Right kidney (tissue), 9 donors: ENCODE measurements around the gene TPD52L1.
"Not testable (repeated sequence)": the region's sequence is repeated elsewhere in the genome, so short reads cannot be mapped to it uniquely, and the experiment has no call there.

Source experiments
- DNase-seq: peaks from one replicate; pipeline ENCODE4 v3.0.0-alpha.2; 2016
- long read RNA-seq, 8 donors: transcript quantifications; one replicate each; lab custom pipeline, GENCODE V29; 2026

Gene TPD52L1, protein sequence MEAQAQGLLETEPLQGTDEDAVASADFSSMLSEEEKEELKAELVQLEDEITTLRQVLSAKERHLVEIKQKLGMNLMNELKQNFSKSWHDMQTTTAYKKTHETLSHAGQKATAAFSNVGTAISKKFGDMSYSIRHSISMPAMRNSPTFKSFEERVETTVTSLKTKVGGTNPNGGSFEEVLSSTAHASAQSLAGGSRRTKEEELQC
- long read RNA-seq, donor 1, transcript TPD52L1-216 (1 exons, 2,486 nt), result major isoform, 17 of 267 reads
- long read RNA-seq, donor 1, transcript TPD52L1-213 (7 exons, 2,356 nt), result minor isoform, 13 of 267 reads
- long read RNA-seq, donor 1, transcript TPD52L1-202 (5 exons, 2,147 nt), result minor isoform, 12 of 267 reads
- long read RNA-seq, donor 1, transcript TPD52L1-206 (4 exons, 915 nt), result minor isoform, 6 of 267 reads
- long read RNA-seq, donor 1, partial matches to known transcripts, result 78 of 267 reads
- long read RNA-seq, donor 1, other reads (novel, unspliced or antisense), result 130 of 267 reads
- long read RNA-seq, donor 2, transcript TPD52L1-206 (4 exons, 915 nt), result major isoform, 12 of 41 reads
- long read RNA-seq, donor 2, transcript TPD52L1-202 (5 exons, 2,147 nt), result minor isoform, 8 of 41 reads
- long read RNA-seq, donor 2, transcript TPD52L1-216 (1 exons, 2,486 nt), result minor isoform, 8 of 41 reads
- long read RNA-seq, donor 2, partial matches to known transcripts, result 6 of 41 reads
- long read RNA-seq, donor 2, other reads (novel, unspliced or antisense), result 0 of 41 reads
- long read RNA-seq, donor 3, transcript TPD52L1-202 (5 exons, 2,147 nt), result major isoform, 7 of 21 reads
- long read RNA-seq, donor 3, transcript TPD52L1-216 (1 exons, 2,486 nt), result major isoform, 7 of 21 reads
- long read RNA-seq, donor 3, partial matches to known transcripts, result 0 of 21 reads
- long read RNA-seq, donor 3, other reads (novel, unspliced or antisense), result 0 of 21 reads
- long read RNA-seq, donor 4, transcript TPD52L1-213 (7 exons, 2,356 nt), result minor isoform, 6 of 40 reads
- long read RNA-seq, donor 4, transcript TPD52L1-202 (5 exons, 2,147 nt), result minor isoform, 7 of 40 reads
- long read RNA-seq, donor 4, transcript TPD52L1-216 (1 exons, 2,486 nt), result major isoform, 9 of 40 reads
- long read RNA-seq, donor 4, transcript TPD52L1-203 (6 exons, 1,308 nt), result minor isoform, 5 of 40 reads
- long read RNA-seq, donor 4, partial matches to known transcripts, result 7 of 40 reads
- long read RNA-seq, donor 4, other reads (novel, unspliced or antisense), result 0 of 40 reads
- long read RNA-seq, donor 5, transcript TPD52L1-216 (1 exons, 2,486 nt), result major isoform, 12 of 56 reads
- long read RNA-seq, donor 5, transcript TPD52L1-202 (5 exons, 2,147 nt), result minor isoform, 11 of 56 reads
- long read RNA-seq, donor 5, transcript TPD52L1-206 (4 exons, 915 nt), result minor isoform, 10 of 56 reads
- long read RNA-seq, donor 5, partial matches to known transcripts, result 6 of 56 reads
- long read RNA-seq, donor 5, other reads (novel, unspliced or antisense), result 5 of 56 reads
- long read RNA-seq, donor 6, transcript TPD52L1-216 (1 exons, 2,486 nt), result major isoform, 20 of 64 reads
- long read RNA-seq, donor 6, transcript TPD52L1-213 (7 exons, 2,356 nt), result minor isoform, 11 of 64 reads
- long read RNA-seq, donor 6, transcript TPD52L1-202 (5 exons, 2,147 nt), result minor isoform, 11 of 64 reads
- long read RNA-seq, donor 6, transcript TPD52L1-203 (6 exons, 1,308 nt), result minor isoform, 6 of 64 reads
- long read RNA-seq, donor 6, partial matches to known transcripts, result 0 of 64 reads
- long read RNA-seq, donor 6, other reads (novel, unspliced or antisense), result 7 of 64 reads
- long read RNA-seq, donor 7, transcript TPD52L1-202 (5 exons, 2,147 nt), result minor isoform, 14 of 81 reads
- long read RNA-seq, donor 7, transcript TPD52L1-216 (1 exons, 2,486 nt), result major isoform, 20 of 81 reads
- long read RNA-seq, donor 7, transcript TPD52L1-206 (4 exons, 915 nt), result minor isoform, 13 of 81 reads
- long read RNA-seq, donor 7, transcript TPD52L1-213 (7 exons, 2,356 nt), result minor isoform, 8 of 81 reads
- long read RNA-seq, donor 7, partial matches to known transcripts, result 18 of 81 reads
- long read RNA-seq, donor 7, other reads (novel, unspliced or antisense), result 5 of 81 reads
- long read RNA-seq, donor 8, transcript TPD52L1-213 (7 exons, 2,356 nt), result major isoform, 12 of 42 reads
- long read RNA-seq, donor 8, transcript TPD52L1-203 (6 exons, 1,308 nt), result minor isoform, 5 of 42 reads
- long read RNA-seq, donor 8, transcript TPD52L1-216 (1 exons, 2,486 nt), result minor isoform, 8 of 42 reads
- long read RNA-seq, donor 8, transcript TPD52L1-202 (5 exons, 2,147 nt), result minor isoform, 8 of 42 reads
- long read RNA-seq, donor 8, partial matches to known transcripts, result 0 of 42 reads
- long read RNA-seq, donor 8, other reads (novel, unspliced or antisense), result 0 of 42 reads

DNA sequence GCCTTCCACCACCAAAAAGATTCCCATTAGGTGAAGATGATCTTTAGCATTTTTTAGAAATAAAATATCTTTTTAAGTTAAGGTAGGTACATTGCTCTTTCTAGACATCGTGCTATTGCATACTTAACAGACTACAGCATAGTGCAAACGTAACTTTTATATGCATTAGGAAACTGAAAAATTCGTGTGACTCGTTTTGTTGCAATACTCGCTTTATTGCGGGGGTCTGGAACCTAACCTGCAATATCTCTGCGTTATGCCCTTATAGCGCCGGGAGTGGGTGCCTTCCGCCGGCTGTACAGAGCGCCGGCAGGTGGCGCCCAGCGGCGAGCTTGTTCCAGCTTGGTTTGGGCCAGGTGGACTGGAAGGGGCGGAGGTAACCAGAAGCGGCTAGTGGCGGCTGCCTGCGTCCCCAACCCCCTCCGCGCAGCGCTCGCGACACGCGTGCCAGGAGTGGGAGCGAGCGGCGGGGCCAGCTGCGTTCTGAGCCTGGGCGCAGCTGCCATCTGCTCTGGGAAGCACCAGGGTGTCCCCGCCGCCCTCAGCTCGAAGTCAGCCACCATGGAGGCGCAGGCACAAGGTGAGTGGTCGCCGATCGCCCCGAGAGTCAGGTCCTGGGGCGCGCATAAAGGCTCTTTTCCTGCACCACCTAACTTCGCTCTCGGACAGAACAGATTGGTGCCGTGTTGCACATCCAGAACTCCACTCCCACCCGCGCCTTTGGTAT is at the start of gene TPD52L1:
Gene TPD52L1, plus strand, starts transcription at position 383 of the 727 bp plus-strand sequence. Its CDS starts 179 bp downstream, at position 562.
- DNase-seq, result peak; percentile 86

DNA sequence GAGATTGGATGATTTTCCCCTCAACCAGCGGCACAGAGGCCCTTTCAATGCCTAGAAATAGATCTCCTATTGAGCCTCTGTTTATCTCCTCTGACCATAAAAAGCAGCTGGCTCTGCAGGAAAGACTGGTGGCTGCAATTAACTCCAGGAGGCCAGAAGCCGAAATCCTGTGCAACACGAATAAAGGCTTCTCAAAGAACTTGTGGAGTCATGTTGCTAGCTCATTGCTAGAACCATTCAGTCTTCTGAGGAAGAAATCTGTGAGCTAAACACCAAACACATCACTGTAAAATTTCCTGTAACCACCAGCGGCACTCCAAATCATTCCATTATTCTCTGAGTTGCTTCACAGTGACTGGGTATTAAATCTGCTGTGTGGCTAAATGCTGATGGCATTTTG is 49.1 kb upstream of the TPD52L1 start:
- DNase-seq, result no peak

DNA sequence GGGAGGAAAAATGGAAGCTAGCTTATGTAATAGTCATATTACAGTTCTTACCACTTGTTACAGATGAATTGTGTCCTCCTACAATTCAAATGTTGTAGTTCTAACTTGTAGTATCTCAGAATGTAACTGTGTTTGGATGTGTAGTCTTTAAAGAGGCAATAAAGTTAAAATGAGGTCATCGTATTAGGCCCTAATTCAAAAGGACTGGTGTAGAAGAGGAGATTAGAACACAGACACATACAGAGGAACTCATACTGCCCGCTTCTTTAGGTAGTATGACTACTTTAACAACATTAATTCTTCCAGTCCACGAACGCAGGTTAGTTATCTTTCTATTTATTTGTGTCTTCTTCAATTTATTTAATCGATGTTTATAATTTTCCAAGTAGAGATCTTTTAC is 46.5 kb upstream of the TPD52L1 start:
- no peak for DNase-seq

DNA sequence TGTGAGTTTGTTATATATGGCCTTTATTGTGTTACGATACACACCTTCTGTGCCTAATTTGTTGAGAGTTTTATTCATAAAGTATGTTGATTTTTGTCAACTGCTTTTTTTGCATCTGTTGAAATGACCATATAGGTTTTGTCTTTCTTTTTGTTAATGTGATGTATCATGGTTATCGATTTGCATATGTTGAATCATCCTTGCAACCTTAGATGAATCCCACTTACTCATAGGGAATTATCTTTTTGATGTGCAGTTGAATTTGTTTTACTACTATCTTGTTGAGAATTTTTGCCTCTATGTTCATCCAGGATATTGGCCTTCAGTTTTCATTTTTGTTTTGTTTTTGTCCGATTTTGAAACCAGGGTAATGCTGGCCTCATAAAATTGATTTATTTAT is 45.7 kb upstream of the TPD52L1 start:
- no peak for DNase-seq

DNA sequence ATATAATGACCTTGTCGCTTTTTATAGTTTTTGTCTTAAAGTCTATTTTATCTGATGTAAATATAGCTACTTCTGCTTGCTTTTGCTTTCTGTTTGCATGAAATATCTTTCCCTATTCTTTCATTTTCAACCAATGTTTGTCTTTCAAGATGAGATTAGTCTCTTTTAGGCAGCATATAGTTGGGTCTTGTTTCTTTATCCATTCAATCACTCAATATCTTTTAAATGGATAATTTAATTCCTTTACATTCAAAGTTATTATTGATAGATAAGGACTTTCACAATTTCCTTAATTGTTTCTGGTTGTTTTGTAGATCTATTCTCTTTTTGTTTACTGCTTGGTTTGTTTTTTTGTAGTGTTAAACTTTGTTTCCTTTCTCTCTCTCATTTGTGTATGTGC is 43.5 kb upstream of the TPD52L1 start:
- no peak for DNase-seq

DNA sequence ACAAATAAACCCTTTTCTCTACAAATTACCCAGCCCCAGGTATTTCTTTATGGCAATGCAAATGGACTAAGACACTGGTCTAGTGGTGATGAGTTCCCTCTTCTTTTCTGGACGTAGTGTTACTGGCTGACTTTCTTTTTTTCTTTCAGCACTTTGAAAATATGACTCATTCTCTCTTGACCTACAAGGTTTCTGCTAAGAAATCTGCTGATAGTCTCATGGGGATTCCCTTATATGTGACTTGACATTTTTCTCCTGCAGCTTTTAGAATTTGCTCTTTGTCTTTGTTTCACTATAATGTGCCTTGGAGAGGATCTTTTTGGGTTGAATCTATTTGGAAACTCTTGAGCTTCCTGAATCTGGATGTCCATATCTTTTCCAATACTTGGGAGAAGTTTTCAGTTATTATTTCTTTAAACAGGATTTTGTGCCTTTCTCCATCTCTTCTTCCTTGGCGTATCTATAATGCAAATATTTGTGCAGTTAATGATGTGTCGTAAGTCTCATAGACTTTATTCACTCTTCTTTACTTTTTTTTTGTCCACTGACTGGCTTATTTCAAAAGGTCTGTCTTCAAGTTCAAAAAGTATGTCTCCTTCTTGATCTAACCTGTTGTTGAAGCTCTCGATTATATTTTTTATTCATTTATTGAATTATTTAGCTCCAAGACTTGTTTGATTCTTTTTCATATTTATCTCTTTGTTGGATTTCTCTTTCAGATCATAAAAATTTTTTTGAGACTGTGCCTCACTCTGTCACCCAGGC is 42.2 kb upstream of the TPD52L1 start:
- no peak for DNase-seq

DNA sequence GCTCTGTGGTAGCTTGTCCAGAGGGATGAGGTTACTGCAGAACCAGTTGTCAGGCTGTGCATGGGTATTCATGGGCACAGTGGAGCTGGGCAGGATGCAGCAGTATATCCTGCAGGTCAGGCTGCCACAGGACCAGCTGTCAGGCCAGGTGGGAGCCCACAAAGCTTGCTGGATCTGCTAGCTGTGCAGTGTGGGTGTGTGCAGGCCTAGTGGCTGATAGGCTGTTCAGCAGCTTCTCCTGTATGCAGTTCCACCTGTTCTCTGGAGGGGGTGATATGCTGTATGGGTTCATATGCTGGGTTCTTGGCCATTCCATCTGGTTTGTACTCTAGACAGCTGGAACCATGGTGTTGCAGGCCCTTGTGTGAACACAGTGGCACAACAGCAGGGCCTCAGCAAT is 40.6 kb upstream of the TPD52L1 start:
- DNase-seq, result no peak

DNA sequence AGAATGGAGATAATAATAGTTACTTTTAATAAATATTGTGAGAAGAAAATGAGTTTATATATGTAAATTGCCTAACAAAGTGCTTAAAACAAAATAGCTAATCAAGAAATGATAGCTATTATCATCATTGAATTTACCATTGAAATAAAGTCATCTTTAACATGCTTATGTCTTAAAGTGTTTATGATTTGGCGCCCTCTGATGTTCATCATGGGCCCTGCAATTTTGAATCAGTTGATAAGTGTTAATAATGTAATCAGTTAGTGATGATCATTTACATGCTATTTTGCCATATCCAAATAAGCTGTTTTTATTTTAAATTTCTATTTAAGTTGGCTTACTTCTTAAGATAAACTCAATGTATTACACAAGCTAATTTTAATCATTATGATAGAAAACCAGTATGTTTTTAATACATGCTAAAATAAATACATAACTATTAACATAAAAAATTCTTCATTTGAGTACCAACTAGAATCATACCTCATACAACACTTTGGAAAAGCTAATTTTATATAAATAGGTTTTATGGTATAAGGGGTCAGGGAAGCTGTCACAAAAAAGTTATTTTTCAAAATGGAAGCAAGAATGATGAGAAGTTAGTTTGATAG is 39.2 kb upstream of the TPD52L1 start:
- DNase-seq, result no peak

DNA sequence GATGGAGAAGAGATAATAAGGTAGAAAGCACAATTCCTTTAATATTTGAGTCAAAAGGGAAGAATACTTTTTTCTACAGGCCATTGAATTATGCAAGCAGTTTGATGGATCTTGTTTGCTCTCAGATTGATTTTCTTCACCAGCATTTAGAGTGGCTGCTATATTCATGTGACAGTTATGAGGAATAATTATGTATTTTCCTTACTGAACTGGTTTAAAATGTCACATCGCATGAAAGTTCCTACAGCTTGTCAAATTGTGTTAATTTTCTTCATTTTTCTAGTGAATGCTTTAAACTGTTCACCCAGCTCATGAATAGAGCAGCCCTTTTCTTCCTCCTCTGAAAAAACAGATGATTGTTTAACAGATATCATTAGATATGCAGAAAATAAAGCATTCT is 37.4 kb upstream of the TPD52L1 start:
- DNase-seq, result no peak

DNA sequence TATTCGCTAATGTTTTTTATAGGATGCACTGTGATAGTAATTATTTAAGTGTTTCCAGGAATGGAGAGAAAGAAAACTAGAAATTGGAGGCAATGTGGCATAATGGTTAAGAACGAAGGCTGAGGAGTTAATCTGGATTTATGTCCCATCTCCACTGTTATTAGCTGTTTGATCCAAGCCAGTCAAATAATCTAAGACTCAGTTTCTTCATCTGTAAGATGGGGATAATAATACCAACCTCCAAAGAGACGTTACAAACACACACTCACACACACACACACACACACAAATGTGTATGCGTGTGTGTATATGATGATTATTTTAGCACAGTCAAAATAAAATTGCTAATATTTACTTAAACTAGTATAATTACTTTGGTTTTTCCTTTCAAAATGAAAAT is 36.9 kb upstream of the TPD52L1 start:
- DNase-seq, result no peak

DNA sequence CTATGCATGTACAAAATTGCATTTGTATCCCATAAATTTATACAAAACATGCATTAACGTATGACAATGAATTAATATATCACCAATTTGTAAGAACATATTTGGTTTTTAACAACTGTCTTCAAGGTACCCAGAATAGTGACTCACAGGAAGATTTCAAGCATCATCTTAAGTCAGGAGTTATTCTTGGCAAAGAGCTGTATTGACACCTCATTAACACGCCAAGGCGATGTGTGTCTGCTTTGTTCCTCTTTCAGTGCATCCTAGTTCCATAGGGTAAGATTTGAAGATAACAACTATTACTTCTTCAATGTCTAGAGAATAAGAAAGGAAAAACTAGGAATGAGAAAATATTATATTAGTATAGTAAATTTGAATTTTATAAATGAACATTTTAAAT is 35.8 kb upstream of the TPD52L1 start:
- DNase-seq, result no peak

DNA sequence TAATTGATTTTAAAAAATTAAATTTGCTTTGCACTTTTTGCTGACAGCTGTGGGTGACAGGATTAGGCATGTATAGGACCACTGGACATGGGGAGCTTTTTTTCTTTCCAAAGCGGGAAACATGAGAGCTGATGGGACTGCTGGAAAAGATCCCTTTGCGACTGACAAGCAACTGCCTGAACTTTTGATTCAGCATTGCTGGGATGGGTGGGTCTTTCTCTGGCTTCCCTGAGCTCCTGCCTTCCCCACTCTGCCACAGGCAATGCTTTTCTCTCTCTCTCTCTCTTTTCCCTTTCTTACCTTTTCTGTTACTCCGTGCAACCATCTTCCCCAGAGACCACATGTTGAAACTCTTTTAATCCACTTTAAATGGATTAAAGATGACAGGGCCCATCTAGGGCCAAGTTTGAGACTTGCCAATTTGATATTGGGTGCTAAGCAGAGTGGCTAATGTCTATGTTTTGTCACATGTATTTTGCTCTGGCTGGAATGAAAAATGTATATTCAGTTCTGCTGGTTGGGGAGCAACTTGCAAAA is 33.5 kb upstream of the TPD52L1 start:
- no peak for DNase-seq

DNA sequence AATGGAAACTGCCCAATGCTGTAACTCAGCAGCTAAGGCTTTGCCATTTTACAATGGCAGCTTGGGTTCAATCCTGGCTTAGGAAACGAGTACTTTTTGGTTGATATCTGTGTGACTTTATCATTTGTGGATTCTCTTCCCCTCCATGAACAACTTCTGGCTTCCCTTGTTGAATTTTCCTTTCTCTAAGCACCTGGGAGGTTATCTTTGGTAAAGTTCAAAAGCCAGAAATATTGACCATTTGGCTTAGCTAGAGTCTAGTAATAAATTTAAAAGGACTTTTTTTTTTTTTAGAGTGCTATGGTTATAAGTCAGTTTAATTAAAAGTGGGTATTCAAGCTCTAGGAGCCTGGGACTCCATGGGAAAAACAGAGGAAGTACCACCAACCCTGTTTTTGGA is 31.7 kb upstream of the TPD52L1 start:
- no peak for DNase-seq

DNA sequence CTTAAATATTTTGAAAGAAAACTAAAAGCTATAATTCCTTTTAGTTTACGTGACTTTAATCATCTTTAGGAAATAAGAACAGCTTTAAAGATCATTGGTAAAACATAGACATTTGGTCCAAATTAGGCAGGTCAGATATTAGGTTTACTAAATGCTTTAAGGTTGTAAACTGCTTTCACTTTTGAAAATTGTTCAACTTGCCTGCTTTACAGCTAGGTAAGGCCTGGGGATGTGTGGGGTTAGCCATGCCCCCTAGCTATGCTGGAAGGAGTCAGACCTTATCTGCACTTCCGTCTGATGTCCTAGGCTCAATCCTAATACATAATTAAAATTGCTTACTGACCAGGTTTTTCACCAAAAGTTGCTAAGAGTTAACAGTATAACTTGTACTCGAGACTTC is 30.5 kb upstream of the TPD52L1 start:
- DNase-seq, result no peak

DNA sequence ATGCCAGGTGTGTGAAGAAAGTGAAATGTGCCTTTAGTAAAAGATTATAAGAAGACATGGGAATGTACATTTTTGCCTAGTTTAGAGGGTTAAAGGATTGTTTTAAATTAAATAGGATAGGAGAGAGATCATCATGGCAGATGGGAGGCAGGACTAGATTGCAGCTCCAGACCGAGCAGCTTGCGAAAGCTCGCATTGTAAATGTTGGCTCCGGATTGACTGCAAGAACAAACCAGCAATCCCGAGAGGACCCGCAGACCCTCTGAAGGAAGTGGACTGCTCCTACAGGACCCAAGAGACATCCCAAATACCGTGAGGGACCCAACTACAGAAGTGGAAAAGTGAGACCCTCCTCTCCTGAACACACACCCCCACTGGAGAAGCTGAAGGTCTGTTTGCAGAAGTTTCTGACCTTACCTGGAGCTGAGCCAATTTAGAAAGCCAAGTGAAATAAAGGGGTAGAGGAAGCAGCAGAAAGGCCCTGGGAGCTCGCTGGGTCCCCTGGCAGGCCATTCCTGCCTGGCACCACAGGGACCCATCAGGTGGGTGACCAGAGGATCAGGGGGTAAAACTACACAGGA is 30.0 kb upstream of the TPD52L1 start:
- no peak for DNase-seq

DNA sequence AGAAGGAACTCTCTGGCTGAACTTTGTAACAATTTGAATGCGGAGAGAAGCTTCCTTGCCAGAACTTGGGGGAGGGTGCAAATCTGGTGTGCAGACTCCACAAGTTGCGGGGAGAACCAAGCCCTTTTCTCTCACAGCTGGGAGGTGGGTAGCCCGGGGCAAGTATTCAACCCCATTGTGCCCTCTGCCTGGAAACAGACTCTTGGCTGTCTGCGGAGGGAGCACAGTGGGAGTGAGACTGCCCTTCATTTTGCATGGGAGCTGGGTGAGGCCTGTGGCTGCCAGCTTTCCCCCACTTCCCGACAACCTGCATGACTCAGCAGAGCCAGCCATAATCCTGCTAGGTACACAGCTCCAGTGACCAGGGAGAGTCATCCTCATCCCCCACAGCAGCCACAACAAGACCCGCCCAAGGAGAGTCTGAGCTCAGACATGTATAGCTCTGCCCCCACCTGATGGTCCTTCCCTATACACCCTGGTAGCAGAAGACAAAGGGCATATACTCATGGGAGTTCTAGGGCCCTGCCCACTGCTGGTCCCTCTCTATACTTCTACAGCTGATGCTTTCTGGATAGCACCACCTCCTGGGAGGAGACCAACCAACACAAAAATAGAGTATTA is 29.4 kb upstream of the TPD52L1 start:
- no peak for DNase-seq

DNA sequence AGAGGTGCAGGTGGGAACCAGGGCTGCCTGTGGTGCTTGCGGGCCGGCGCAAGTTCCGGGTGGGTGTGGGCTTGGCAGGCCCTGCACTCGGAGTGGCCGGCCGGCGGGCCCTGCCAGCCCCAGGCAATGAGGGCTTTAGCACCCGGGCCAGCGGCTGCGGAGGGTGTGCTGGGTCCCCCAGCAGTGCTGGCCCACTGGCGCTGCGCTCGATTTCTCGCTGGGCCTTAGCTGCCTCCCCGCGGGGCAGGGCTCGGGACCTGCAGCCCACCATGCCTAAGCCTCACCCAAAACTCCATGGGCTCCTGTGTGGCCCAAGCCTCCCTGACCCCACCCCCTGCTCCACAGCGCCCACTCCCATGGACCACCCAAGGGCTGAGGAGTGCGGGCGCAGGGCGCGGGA is 27.7 kb upstream of the TPD52L1 start:
- DNase-seq, result not testable (repeated sequence)
